HG03565 (cell line): ENCODE measurements around the gene SFT2D3.
A peak's percentile ranks its signal among the peaks of the same experiment; 100 is the strongest.

ENCODE experiments used
- ATAC-seq: cut with Tn5 transposase; IDR thresholded peaks from one replicate; pipeline ENCODE4 v1.9.1; 2021; ENCODE audit warnings: mild to moderate bottlenecking, moderate library complexity; ENCODE audit not compliant: unreplicated experiment

SFT2D3 gene

DNA sequence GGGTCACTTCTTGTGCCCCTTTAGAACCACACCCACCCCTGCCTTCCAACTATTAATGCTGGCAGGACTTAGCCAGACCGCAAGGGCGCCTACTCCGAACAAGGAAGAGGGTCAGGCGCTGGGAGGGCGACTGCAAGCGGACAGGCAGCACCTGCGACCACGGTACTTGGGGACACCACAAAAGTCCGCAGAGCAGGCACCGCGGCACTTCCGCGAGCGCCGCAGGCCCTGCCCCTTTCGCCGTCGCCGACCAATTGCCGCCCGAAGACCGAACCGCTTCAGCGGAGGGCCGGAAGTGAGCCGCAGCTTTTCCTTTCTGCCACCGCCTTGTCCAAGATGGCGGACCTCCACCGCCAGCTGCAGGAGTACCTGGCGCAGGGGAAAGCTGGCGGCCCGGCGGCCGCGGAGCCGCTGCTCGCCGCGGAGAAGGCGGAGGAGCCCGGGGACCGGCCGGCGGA lies at the start of gene SFT2D3:
Gene SFT2D3, plus strand, starts transcription at position 305 of the 458 bp plus-strand sequence. Its CDS starts 32 bp downstream, at position 337.
- ATAC-seq: peak; percentile 50

DNA sequence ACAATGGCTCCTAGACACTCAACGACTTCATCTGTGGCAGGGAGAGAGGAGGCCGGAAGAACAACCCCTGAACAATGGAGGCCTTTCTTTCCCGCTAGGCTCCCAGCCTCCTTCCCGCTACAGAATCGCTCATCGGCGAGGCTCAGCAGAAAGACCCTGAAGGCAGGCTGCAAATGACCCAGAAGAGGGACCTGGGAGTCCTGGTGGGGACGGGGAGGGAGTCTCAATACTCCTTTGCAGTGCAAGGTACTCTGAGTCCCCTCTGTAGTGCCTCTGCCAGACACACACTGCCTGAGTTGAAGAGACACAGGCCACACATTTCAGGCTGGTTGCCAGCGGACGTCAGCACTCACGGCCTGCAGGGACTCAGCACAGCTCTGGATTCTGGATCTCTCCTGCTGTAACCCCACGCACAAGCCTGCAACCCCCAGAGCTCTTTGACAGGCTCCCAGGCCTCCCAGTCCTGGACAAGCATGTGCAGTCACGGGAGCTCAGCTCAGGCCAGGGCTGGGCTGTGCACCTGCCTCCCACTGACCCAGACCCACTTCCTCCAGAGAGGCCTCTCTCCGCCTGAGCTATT lies 49.2 kb upstream of the SFT2D3 start:
- no peak for ATAC-seq

GRCh38 chr2:127652786-127653357 lies 48.4 kb upstream of the SFT2D3 start:
- no peak for ATAC-seq

DNA sequence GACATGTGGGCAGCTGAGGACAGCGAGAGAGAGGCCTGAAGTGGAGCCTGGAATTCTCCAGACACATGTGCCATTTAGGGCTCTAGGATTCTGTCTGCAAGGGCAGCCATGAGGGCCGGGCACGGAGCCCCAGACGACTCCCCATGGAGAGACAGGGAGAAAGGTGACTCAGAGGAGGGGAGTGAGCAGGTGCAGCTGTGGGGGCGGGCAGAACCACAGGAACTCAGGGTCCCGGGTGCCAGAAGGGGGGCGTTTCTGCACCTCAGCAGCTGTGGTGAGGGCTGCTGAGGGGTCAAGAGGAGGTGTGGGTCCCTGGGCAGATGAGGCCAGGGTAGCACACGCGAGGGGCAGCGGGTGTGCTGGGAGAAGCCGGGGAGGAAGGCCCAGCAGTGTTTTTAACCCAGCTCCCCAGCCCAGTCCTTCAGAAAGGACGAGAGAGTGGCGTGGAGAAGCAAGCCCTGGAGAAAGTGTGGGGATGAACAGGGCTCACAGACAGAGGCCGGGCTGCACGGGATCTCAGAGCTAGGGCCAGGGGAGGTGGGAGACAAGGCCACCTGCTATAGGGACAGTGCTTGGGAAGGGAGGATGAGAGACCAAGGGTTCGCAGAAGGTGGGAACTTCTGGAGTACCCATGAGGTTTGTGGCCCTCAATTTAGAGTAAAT lies 47.7 kb upstream of the SFT2D3 start:
- no peak for ATAC-seq

GRCh38 chr2:127654084-127654837 lies 47.0 kb upstream of the SFT2D3 start:
- ATAC-seq: no peak

- no peak for ATAC-seq
Measured at GRCh38 chr2:127654838-127655175, 46.5 kb upstream of the SFT2D3 start.

GRCh38 chr2:127655209-127656073 lies 45.9 kb upstream of the SFT2D3 start:
- ATAC-seq: no peak

- no peak for ATAC-seq
Measured at GRCh38 chr2:127656569-127657231, 44.6 kb upstream of the SFT2D3 start.

DNA sequence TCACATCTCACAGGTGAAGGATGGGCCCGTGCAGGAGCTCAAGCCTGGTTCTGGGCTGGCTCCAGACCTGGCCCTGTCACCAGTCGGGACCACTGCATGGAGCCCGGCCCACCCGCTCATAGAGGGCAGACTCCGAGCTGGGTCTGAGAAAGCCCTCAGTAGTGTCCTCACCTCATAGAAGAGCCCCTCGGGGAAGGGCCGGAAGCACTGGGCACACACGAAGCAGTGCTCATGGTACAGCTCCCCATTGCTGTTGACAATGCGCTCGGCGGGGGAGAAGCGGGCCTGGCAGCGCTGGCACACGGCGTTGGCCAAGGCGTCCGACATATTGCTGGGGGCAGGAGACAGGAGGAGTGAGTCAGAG lies 44.1 kb upstream of the SFT2D3 start:
- no peak for ATAC-seq

GRCh38 chr2:127658146-127658545 lies 43.2 kb upstream of the SFT2D3 start:
- no peak for ATAC-seq

DNA sequence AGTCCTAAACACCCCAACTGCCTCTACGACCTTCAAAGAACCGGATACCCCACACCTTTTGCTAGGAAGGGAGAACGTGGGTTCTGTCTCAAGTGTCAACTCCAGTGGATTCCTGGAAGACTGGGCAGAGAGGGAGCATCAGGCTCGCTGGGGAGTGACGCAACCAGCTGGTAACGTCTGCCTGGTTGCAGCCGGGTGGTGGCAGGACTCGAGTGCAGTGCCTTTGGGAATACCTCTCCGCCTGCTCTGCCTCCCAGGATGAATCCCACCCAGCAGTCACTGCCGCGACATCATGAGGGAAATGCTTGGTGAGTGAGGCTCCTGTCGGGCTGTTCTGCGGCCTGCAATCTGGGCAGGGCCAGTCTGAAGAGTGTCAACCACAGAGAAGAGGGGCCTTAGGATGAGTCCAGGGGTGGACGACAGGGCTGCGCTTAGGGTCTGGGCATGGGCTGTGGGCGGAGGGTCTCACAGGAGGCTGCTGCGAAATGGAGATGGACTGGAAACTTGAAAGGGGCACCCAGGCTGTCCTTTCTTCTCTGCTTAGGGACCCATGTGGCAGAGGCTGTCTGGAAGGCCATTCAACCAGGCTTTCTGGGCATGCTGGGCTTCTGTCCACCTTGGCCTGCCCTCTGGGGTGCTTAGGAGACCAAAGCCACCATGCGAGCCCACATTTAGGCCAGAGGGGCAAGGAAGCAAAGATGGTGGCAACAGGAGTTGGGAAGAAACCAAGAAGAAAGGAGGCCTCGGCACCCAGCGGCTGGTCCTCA lies 42.5 kb upstream of the SFT2D3 start:
- ATAC-seq: no peak

- ATAC-seq: no peak
Measured at GRCh38 chr2:127659408-127660290, 41.6 kb upstream of the SFT2D3 start.

- ATAC-seq: no peak
Measured at GRCh38 chr2:127660291-127660578, 41.1 kb upstream of the SFT2D3 start.

DNA sequence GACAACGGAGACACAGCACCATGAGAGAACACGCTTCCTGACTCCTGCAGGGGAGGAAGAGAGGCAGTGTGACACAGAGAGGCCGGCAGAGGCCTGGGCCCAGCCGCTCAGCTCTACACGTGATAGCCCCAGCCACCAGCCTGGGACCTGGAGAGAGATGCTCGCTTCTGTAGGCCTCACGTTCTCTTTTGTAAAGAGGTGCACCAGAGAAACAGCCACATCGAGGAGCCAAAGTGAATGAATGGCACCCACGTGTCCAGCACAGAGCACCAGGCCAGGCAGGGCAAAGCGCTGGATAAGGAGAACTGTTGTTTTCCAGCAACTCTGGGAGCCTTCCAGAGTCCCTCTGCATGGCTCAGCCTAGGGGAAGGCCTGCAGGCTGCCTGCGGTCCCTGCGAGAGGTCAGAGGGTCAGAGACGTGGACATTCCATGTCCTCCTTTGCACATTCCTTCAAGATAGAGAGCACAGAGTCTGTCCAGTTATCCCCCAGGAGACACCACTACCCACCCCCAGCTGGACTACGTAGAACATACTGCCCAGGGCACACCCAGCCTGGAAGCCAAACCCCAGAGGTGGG lies 40.1 kb upstream of the SFT2D3 start:
- ATAC-seq: no peak

GRCh38 chr2:127661949-127662510 lies 39.3 kb upstream of the SFT2D3 start:
- no peak for ATAC-seq

GRCh38 chr2:127662937-127663565 lies 38.2 kb upstream of the SFT2D3 start:
- no peak for ATAC-seq

DNA sequence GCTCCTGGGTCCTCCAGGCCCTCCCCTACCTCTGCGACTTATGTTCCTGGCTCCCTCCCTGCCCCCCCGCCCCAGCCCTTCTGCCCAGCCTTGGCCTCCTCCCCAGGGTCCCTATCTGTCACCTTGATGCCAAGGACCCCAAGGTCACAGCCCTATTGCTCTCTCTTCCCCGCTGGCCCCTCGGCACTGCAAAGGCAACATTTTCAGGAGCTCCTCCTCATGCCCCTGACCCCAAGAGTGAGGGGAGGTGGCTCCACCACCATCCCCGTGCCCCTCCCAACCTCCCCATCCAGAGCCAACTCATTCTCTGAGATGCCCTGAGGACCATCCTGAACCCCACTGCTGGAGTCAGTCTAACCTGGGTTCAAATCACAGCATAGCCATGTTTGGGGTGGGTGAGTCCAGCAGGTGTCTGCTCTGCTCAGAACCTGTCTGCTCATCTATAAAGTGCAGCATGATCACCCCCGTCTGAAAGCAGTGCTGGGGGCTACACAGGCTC lies 37.7 kb upstream of the SFT2D3 start:
- ATAC-seq: no peak
